ENCODE results near the gene PAEP. TPM values are rescaled to one million over a fixed set of nuclear protein-coding genes. Genes with fewer than 3 reads are reported as not detected.

The PAEP gene
- total RNA-seq: not detected in 2 replicates

DNA sequence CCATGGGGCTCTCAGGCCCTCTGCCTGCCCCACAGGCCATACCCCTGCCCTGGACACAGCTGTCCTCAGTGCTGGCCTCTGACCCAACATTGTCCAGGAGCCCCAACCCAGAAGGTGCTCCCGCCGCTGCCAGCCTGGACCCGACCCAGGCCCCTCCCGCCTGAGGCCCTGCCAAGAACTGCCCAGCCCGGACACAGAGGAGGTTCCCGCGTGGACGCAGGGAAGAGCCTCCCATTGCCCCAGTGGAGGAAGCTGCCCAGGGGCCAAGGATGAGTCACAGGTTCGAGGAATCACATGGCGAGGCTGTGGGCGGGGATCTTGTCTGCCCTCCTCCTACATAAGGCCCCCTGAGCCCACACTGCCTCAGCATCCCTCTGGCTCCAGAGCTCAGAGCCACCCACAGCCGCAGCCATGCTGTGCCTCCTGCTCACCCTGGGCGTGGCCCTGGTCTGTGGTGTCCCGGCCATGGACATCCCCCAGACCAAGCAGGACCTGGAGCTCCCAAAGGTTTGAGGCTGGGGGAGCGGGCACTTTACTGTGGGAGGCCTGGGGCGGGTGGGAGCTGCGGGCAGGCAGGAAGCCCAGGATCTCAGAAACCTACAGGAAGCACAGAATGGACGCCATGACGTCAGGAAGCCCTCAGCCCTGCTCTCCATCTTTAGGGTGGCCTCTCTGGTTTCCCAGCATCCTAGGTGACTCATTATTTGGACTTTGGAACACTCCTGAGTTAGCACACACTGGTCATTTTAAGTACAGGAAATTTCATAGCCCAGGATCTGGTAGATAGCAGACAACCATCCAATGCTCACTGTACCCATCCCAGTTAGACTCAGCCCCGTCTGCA lies at the start of gene PAEP:
PAEP (plus strand) TSS at position 366 of the 844 bp plus-strand sequence.

DNA sequence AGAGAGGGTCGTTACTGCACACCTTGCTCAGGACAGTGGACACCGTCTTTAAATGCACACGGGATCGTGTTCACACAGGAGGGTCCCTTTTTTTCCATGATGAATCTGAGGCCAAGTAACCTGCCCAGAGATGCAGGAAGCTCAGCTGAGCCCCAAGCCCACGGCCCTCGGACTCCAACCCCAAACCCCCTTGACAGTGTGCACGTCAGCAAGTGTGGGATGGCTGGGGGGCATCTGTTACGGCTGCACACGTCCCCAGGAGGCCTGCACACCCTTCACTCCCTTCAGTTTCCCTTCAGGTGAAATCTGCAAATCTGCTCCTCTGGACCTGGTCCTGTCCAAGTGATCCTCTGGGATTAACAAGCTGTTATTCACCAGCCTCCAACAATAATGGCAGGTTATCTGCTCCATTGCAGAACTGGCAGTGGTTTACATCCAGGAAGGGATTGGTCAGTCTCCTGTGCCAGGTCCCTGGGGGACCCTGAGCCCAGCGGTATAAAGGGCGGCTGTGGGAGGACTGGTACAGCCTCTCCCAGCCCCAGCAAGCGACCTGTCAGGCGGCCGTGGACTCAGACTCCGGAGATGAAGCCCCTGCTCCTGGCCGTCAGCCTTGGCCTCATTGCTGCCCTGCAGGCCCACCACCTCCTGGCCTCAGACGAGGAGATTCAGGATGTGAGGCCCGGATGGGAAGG lies 40.5 kb upstream of the PAEP start, which contains the start of gene LCN1:
LCN1 (plus strand) TSS at position 525 of the 692 bp plus-strand sequence; CDS start at position 583, 58 bp downstream.

DNA sequence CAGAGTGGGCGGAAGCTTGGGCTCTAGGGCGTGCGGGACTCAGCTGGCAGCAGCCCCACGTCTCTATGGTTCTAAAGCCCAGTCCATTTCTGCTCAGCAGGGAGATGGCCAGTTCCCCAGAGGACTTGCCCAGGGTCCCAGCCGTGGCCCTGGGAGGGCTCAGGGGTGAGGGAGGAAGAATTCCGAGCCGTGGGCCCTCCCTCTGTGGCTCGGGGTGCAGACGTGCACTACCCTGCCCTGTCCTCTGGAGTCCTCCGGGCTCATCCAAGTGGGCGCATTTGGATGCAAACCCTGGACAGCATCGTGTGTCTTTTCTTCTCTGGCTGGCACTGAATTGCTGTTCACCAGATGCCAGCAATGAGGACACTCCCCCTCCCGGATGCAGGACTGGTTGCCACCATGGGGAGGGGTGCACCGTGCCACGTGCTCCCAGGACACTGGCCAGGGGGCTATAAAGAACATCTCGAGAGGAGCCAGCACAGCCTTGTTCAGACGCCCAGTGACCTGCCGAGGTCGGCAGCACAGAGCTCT lies 15.8 kb upstream of the PAEP start, which contains the start of gene OBP2A:
OBP2A (plus strand) TSS at position 481 of the 531 bp plus-strand sequence. CDS start 55 bp downstream, outside the sequence.

Other genes starting within 250 kb of the PAEP start
- 14.4 and 17.0 TPM in 2 replicates for gene PPP1R26, start 82.0 kb upstream of the PAEP start, total RNA-seq
- gene MRPS2, start 61.1 kb upstream of the PAEP start, total RNA-seq: 40.5 and 42.8 TPM in 2 replicates
- gene LCN1, start 40.3 kb upstream of the PAEP start, total RNA-seq: not detected in 2 replicates
- not detected in 2 replicates for gene OBP2A, start 15.6 kb upstream of the PAEP start, total RNA-seq
- not detected in 2 replicates for gene GLT6D1, start 77.8 kb downstream of the PAEP start, total RNA-seq
- gene LCN9, start 101.6 kb downstream of the PAEP start, total RNA-seq: not detected in 2 replicates
- not detected in 2 replicates for gene SOHLH1, start 137.7 kb downstream of the PAEP start, total RNA-seq
- gene KCNT1, start 140.4 kb downstream of the PAEP start, total RNA-seq: under 0.01 TPM in 1 of 2 replicates, not detected in the other

All from vein endothelial cell (primary cell).